WI38 (cell line): Measurements from ENCODE around the gene FNDC3B.

Experiments
- H3K4me3 ChIP-seq: 2 replicates; pipeline ENCODE4 v1.5.1; 2011; ENCODE audit warnings: low read depth, mild to moderate bottlenecking, control low read depth, low read length
- CTCF ChIP-seq: IDR thresholded peaks from 2 replicates; pipeline ENCODE4 v1.5.1; 2012; ENCODE audit warnings: low read depth, mild to moderate bottlenecking, control low read depth, low read length

FNDC3B gene

DNA sequence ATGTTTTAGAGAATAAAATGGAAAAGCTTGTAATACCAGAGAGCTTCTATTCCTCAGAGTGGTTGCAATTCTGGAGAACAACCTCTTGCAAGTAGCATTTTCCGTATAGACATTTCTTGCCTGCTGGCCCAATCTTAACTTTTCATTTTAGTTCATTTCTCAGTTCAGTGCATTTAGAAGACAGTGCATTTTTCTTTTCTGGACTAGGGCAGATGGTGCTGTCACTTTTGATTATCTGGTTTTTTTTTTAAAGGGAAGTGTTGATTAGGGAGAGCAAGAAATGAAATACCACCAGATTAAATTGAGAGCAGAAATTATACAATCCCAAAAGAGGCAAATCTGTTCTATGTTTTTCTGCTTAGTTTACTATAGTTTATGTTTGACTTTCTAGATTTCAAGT lies 236.2 kb downstream of the FNDC3B start:
- no peak for TF ChIP-seq CTCF
- H3K4me3 ChIP-seq, result no peak overlapping the region

DNA sequence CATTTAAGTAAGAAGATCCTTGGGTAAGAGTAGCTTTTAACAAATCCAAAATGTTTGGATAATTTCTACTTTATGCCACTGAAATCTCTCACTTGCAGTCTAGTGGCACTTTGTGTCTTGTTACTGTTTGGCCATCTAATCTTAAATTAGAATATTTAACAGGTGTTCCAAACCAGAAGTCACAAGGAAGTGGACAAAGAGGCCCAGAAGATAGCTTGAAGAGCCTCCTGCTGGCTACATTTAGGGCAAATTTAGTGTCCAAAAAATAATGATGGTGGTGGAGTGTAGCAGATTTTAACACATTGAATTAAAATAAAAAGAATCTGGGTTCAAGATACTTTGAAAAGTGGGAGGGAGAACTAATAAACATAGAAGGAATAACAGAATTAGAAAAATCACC lies 236.7 kb downstream of the FNDC3B start:
- no peak for TF ChIP-seq CTCF
- H3K4me3 ChIP-seq, result no peak overlapping the region

DNA sequence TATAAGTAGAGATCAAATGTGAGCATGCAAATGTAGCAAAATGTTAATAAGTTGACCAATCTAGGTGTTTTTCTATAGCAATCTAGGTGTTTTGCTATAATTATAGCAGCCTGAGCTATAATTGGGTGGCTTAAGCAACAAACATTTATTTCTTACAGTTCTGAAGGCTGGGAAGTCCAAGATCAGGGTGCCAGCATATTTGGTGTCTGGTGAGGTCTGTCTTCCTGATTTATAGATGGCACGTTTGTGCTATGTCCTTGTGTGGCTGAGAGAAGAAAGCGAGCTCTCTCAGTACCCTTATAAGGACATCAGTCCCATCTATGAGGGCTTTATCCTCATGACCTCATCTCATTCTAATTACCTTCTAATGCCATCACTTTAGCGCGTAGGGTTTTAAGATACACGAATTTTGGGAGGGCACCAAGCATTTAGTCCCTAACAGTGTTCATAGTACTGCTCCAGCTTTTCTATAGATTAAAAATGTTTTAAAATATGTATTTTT lies 237.8 kb downstream of the FNDC3B start:
- TF ChIP-seq CTCF, result no peak
- no peak overlapping the region for H3K4me3 ChIP-seq

GRCh38 chr3:172279191-172279640 lies 239.8 kb downstream of the FNDC3B start:
- no peak for TF ChIP-seq CTCF
- no peak overlapping the region for H3K4me3 ChIP-seq

DNA sequence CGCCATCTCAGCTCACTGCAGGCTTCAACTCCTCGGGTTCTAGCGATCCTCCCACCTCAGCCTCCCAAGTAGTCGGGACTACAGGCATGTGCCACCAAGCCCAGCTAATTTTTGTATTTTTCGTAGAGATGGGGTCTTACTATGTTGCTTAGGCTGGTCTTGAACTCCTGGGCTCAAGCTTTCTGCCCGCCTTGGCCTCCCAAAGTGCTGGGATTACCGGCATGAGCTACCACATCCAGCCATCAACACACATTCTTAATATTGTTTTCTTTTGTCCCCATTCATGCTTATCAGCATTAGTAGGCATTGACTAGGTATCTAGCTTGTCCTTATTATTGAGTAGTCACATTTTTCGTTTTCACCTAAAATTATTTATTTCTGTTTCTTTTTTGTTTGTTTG lies 240.6 kb downstream of the FNDC3B start:
- H3K4me3 ChIP-seq, result no peak overlapping the region
- TF ChIP-seq CTCF, result no peak

DNA sequence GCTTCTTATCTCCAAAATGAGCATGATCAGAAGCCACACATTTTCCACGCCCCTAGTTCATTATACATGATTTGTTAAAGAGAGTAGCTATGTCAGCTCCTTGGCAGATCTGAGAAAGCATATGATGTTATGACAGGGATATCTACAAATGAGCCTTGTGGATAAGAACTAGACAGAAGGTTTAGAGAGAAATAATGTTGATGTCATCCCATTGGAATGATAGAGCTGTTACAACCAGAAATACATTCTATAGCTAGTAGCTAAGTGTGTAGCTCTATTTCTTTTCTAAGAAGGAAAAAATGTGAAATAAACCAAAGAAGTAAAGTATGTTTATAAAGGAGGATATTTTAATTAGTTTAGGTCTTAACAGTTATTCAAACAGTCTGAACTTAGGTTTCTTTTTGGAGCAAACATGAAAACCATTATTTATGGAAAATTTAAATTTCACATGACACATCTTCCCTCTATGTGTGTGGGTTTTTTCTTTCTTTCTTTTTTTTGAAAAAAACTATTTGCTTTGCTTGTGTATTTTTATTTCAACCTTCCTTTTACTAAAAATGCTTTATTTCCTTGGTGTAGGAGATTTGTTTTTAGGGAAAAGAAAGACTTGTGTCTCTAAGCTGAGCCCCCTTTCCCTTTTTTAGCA lies 241.2 kb downstream of the FNDC3B start:
- no peak overlapping the region for H3K4me3 ChIP-seq
- TF ChIP-seq CTCF, result no peak

GRCh38 chr3:172281884-172282283 lies 242.5 kb downstream of the FNDC3B start:
- TF ChIP-seq CTCF, result no peak
- no peak overlapping the region for H3K4me3 ChIP-seq
